HG02884 (cell line): Measurements from ENCODE around the gene TEX13B.
"Not testable (repeated sequence)": the region's sequence is repeated elsewhere in the genome, so short reads cannot be mapped to it uniquely, and the experiment has no call there.

Experiments used
- ATAC-seq: cut with Tn5 transposase; IDR thresholded peaks from one replicate; pipeline ENCODE4 v1.9.1; 2021; ENCODE audit warnings: mild to moderate bottlenecking, moderate library complexity; ENCODE audit not compliant: unreplicated experiment

Gene TEX13B

GRCh38 chrX:107982356-107982755, at the start of gene TEX13B:
TEX13B (minus strand) TSS chrX:107982370; CDS start chrX:107982127, 243 bp downstream.
- no peak for ATAC-seq

GRCh38 chrX:108029928-108030711, 48.0 kb upstream of the TEX13B start:
- peak; percentile 87 for ATAC-seq

DNA sequence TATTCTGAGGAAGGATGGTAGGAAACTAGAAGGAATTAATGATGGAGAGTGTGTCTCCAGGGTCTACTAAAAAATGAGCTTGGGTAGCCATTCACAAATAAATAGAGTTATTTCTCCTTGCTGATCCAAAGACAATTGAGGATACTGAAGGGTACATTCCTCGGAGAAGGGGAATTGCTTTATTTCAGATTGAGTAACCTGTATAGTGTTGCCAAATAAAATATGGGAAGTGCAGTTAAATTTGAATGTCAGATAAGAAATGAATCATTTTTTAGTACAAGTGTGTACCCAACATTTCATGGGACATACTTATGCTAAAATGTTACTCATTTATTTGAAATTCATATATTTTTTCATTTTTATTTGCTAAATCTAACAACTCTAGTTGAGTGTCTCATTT, 46.7 kb upstream of the TEX13B start:
- no peak for ATAC-seq

- ATAC-seq: no peak
Measured at GRCh38 chrX:108025954-108026600, 43.9 kb upstream of the TEX13B start.

DNA sequence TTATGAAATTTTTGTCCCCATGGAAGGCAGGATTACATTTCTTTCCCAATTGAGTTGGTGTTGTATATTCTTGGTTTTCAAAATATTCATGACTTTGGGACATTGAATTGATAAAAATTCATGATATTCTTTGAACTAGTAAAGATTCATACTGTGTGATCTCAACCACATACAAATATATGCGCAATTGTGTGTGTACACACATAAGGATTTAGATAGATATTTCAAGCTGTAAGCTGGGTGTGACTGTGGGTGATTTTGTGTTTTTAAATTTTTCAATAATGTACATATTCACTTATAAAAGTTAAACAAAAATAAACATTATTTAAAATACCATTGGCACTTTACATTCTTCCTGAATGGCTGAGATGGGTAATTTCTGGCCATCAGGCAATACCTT, 43.2 kb upstream of the TEX13B start:
- ATAC-seq: no peak

- no peak for ATAC-seq
Measured at GRCh38 chrX:108022491-108023089, 40.4 kb upstream of the TEX13B start.

DNA sequence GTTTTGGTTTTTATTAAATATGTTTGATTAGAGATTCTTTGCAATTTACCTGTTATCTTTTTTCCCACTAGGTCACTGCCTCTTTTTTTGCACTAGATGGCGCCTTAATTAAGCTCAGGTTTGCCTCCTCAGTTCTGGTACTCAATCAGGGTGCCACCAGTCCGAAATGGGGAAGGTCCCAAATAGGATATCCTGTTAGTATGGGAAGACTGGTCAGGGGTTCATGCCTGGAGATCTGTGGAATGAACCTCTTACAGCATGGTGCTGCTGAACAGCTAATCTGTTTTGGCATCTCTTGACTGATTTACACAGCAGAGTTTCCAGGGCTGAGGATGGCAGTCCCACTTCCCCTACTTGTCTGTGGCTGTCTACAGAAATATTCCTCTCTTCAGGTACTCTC, 38.5 kb upstream of the TEX13B start:
- no peak for ATAC-seq

GRCh38 chrX:108019382-108019875, 37.3 kb upstream of the TEX13B start:
- no peak for ATAC-seq

DNA sequence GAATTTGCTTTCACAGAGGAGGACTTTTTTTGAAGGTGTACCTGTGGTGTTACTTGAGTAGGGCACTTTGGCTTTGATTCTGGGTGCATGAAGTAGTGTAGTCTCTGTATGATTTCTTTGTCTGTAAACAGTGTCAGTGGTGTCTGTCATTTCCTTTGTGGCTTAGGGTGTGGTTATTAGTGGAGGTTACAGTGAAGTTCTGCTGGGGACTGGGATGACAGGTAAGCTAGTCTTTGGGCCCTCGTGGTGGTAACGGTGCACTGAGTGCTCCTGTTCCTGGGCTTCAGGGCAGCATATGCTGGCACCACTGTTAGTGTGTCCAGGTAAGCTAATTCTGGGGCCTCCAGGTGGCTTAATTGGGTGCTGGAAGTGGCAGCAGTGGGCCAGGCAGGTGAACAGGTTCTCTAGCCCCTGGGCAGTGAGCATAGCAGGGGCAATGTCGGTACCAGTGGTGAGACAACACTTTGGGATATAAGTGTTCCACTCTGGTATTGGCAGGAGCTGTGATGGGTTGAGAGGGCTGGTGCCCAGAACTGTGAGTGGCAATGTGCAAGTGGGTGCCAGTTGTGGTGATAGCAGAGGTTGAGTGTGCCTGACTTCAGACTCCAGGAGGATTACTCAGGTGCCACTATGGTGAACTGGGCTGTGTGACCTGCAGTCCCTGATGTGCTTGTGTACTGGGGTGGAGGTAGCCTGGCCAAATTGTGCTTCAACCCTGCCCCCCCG, 36.6 kb upstream of the TEX13B start:
- ATAC-seq: no peak

DNA sequence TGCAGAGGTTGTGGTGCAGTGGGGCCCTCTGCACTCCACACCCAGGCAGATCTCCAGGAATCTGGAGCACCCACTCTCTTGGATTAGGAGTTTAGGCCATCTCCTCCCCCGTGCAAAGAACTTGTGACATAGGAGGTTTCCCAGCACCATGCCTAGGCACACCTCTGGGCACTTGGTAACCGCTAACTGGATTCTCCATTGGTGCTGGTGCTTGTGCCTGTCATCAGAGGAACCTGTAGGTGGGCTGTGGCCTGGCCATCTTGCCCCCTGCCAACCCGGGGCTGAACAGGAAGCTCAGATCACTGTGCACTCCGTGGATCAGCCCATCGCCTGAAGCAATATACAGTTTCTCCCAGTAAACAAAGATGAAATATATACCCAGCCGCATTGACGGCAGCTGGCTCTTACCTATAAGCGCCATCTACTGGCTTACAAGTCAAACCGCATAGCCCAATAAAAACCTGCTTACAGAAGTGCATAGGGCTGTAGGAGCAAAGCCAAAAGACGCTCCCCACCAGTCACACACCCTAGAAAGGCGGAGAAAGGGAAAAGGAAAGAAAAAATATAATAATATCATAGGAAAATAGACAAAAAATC, 19.1 kb upstream of the TEX13B start:
- no peak for ATAC-seq

GRCh38 chrX:108000751-108001150, 18.6 kb upstream of the TEX13B start:
- ATAC-seq: no peak

DNA sequence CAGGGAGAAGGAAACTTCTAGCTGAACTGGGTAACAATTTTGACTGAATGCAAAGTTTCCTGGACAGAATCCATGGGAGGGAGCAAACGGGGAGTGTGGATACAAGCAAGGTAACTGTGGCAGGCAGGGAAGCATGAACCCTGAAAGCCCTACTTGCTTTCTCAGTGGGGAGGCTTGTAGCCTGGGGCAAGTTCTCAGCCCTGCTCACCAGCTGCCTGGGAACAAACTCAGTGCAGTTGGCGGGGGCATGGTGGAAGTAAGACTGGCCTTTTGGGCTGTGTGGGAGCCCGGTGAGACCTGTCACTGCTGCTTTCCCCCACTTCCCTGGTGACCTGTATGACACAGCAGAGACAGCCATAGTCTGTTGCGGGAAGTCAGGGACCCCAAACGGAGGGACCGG, 14.0 kb upstream of the TEX13B start:
- ATAC-seq: no peak

GRCh38 chrX:107985033-107985432, 2.9 kb upstream of the TEX13B start:
- ATAC-seq: no peak

GRCh38 chrX:107979534-107979933, 2.6 kb downstream of the TEX13B start:
- no peak for ATAC-seq

GRCh38 chrX:107978707-107979307, 3.4 kb downstream of the TEX13B start:
- no peak for ATAC-seq

DNA sequence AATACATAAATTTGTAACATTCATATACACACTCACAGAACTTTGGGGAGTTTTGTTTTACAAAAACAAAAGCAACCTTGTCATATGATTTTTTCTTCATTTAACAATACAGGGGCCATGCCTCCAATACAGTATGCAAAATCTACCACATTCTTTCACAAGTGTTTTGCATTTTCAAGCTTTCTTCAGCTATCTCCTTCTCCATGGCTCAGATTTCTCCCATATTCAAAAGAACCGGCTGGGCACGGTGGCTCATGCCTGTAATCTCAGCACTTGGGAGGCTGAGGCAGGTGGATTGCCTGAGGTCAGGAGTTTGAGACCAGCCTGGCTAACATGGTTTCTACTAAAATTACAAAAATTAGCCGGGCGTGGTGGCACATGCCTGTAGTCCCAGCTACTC, 4.1 kb downstream of the TEX13B start:
- ATAC-seq: no peak

DNA sequence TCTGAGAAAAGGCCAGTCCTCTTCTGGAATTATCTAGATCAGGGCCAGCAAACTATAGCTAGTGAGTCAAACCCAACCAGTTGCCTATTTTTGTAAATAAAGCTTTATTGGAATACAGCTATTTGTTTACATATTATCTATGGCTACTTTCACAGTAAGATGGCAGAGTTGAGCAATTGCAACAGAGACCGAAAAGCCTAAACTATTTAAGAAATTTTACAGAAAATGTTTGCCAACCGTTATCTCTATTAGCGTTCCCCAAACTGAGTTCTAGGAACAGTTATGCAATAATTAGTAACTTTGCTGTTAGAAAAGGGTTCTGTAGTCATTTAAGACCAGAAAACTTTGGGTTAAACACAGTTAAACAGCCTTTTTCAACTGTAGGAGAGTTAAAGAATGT, 10.5 kb downstream of the TEX13B start:
- no peak for ATAC-seq

DNA sequence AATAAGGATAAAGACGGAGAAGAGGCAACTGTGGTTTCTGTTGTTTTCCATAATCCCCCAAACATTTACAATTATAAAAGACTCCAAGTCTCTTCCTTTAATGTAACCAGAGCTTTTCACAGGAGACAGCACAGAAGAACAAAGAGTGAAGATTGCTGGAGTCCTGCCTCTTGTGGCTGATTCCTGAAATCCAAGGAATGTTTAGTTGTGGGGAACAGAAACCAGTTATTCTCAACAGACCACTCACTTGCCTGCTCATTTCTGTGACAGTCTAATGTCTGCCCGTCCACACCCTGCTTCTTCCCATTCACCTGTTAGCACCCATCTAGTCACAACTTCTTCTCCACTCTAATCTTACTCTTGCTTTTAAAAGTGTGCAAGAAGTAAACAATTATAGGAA, 12.1 kb downstream of the TEX13B start:
- no peak for ATAC-seq

DNA sequence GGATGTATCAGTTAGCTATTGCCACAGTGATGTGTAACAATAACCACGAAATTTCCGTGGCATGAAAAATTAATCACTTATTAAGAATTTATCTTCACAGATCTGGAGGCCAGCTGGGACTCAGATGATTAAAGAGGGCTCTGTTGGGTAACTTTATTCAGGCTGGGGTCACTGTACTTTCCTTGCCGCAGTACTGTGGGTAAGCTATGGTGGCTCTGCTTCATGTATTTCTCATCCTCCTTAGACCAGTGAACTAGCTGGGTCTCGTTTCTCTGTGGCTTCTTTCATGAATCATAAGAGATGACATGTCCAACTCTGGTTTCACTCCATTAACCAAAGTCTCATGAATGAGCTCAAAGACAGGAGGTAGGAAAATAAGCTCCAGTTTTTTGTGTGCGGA, 13.5 kb downstream of the TEX13B start:
- no peak for ATAC-seq

GRCh38 chrX:107955337-107955736, 26.8 kb downstream of the TEX13B start:
- ATAC-seq: not testable (repeated sequence)
